ENCODE data around the gene GPR3.

Gene GPR3

DNA sequence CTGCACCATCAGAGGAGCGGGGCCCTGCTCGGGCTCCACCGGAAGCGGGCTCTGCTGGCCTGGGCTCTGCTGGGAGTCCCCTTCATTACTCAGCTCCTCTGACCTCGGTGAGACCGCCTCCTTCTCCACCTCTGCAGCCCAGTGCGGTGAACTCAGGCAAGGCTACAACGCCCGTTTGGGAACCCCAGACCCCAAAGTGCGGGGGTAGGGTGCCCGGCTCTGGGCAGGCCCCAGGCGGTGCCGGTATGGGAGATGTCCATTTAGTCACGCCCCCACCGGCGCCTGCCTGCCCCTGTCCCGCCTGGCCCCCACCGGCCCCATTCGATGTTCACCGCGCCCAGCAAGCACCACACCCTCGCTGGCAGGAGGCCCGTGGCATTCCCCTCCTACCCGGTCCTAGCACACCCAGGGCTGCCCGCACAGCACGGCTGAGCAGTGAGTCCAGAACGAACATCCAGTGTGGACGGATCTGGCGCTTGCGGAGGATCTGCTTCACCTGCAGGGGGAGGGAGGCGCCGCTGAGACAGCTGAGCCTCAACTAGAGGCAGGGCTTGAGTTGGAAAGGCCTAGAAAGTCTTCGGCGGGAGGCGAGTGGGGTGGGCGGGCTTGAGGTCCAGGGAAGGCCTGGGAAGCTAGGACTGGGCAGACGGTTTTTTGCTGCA lies 35.7 kb upstream of the GPR3 start:
- peak overlapping the region; percentile 73 for H3K27ac ChIP-seq
- H3K27me3 ChIP-seq, result peaks cover 34% of the 10 kb centered on the region
- TF ChIP-seq, protein P1, sequence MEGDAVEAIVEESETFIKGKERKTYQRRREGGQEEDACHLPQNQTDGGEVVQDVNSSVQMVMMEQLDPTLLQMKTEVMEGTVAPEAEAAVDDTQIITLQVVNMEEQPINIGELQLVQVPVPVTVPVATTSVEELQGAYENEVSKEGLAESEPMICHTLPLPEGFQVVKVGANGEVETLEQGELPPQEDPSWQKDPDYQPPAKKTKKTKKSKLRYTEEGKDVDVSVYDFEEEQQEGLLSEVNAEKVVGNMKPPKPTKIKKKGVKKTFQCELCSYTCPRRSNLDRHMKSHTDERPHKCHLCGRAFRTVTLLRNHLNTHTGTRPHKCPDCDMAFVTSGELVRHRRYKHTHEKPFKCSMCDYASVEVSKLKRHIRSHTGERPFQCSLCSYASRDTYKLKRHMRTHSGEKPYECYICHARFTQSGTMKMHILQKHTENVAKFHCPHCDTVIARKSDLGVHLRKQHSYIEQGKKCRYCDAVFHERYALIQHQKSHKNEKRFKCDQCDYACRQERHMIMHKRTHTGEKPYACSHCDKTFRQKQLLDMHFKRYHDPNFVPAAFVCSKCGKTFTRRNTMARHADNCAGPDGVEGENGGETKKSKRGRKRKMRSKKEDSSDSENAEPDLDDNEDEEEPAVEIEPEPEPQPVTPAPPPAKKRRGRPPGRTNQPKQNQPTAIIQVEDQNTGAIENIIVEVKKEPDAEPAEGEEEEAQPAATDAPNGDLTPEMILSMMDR (IDR thresholded peaks at IDR 0.05), result no peak
- H3K4me3 ChIP-seq (ENCODE audit: low read depth in 1 of 2, low read length in 1 of 2), result peak overlapping the region; percentile 49 to 70
- peaks cover 27% of the 10 kb centered on the region for H3K36me3 ChIP-seq
- no peaks in the 10 kb centered on the region for H3K9me3 ChIP-seq
- peaks cover 29 to 40% of the 10 kb centered on the region in 2 experiments for H3K4me1 ChIP-seq (ENCODE audit: control insufficient read depth in 1 of 2, insufficient read depth in 1 of 2, low read depth in 1 of 2, low read length in 1 of 2)

DNA sequence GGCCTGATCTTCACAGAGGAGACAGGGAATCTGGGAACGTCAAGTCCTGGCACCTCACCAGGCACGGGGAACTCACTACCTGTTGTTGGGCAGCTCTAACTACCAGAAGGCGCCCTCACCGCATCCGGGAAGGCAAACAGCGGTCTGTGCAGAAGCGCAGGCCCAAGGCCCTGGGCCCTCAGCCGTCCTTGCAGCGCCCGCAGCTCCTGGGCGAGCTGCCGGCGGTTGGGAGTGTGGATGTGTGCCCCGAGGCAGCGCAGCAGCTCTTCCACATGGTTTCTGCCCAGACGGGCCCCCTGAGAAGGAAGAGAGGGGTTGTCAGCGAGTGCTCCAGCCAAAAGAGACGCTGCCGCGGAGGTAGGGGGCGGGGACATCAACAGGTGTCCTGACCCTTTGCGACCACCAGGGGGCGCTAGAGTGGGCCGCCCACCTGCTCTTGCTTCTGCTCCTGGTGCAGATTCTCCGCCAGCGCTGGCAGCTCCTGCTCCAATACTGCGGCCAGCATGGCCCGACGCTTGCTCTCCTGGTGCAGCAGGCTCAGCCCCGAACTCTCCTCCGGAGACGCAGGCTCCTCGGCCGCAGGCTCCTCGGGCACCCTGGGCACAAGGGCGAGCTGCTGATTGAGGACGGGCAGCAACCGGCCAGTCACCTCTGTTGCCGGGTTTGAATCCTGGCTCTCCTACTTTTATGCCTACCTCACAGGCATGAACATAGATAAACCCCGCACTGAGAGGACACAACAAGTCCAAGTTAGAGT lies 35.0 kb upstream of the GPR3 start:
- Histone ChIP-seq H3K9me3 (no peaks in the 10 kb centered on the region), H3K4me1 (ENCODE audit: control insufficient read depth in 1 of 2, insufficient read depth in 1 of 2, low read depth in 1 of 2, low read length in 1 of 2) (peaks cover 29 to 40% of the 10 kb centered on the region in 2 experiments), H3K4me3 (ENCODE audit: low read depth in 1 of 2, low read length in 1 of 2) (peak overlapping the region; percentile 49 to 70), H3K27me3 (peaks cover 36% of the 10 kb centered on the region), H3K27ac (peak overlapping the region; percentile 73), H3K36me3 (peaks cover 23% of the 10 kb centered on the region)
- TF ChIP-seq, protein P1 (IDR thresholded peaks at IDR 0.05), result peak; percentile 95

DNA sequence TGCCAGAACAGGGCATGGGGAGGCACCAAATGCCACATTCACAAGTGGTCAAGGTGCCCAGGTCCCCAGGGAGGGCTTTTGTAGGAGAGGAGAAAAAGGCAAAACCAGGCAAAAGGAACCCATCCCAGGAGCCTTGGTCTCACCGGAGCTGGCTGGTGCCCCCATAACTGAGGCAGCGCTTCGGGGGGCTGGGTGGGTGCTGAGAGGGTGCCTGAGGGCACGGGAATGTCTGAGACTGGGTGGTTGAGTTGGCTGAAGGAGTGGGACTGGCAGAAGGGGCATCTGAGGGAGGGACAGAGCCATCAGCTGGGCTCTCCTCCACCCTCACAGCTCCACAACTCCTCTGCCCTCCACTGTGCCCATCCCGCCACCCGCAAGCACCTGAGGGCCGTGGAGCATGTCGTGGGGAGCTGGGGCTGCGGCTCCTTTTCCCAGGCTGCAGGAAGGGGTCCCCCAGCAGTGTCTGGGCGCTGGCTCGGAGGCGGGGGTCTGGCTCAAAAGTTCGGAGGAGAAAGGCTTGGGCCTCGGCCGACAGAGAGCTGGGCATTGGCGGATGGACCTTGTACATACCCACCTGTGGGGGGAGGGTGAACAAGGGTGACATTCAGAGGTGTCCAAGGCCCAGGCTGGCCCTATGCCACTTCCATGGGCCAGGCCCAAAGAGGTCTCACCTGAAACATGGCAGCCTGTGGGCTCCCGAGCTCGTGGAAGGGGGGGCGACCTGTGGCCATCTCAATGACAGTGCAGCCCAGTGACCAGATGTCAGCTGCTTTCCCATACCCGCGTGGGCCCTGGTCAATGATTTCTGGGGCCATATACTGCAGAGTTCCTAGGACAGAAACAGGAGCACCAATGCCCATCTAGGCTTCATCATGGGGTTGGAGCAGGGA lies 34.1 kb upstream of the GPR3 start:
- H3K36me3 ChIP-seq, result peaks cover 15% of the 10 kb centered on the region
- TF ChIP-seq, protein P1 (IDR thresholded peaks at IDR 0.05), result no peak
- H3K4me1 ChIP-seq (ENCODE audit: control insufficient read depth in 1 of 2, insufficient read depth in 1 of 2, low read depth in 1 of 2, low read length in 1 of 2), result peaks cover 29 to 40% of the 10 kb centered on the region in 2 experiments
- peak overlapping the region in 1 of 2 experiments; percentile 70 for H3K4me3 ChIP-seq (ENCODE audit: low read depth in 1 of 2, low read length in 1 of 2)
- peaks cover 36% of the 10 kb centered on the region for H3K27me3 ChIP-seq
- H3K9me3 ChIP-seq, result no peaks in the 10 kb centered on the region
- H3K27ac ChIP-seq, result peak overlapping the region; percentile 73

DNA sequence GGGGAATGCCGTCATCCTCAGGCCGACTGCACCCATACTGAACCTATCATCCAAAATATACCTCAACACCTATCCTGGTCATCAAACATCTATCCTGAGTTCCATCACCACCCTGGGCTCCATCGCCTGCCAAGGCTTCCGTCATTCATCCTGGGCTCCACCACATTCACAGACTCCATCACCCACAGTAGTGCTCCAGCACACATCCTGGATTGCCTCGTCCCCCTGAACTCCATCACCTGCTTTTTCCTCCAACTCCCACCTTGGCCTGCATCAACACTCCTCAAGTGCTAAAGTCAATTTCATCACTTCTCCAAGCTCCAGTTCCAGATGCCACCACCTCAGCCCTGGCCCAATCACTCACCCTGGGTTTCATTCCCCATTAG lies 33.5 kb upstream of the GPR3 start:
- no peak overlapping the region for H3K4me3 ChIP-seq (ENCODE audit: low read depth in 1 of 2, low read length in 1 of 2)
- TF ChIP-seq, protein P1 (IDR thresholded peaks at IDR 0.05), result no peak
- H3K4me1 ChIP-seq (ENCODE audit: control insufficient read depth in 1 of 2, insufficient read depth in 1 of 2, low read depth in 1 of 2, low read length in 1 of 2), result peaks cover 29 to 40% of the 10 kb centered on the region in 2 experiments
- no peak overlapping the region for H3K27ac ChIP-seq
- H3K36me3 ChIP-seq, result peaks cover 8% of the 10 kb centered on the region
- no peaks in the 10 kb centered on the region for H3K9me3 ChIP-seq
- peaks cover 36% of the 10 kb centered on the region for H3K27me3 ChIP-seq

DNA sequence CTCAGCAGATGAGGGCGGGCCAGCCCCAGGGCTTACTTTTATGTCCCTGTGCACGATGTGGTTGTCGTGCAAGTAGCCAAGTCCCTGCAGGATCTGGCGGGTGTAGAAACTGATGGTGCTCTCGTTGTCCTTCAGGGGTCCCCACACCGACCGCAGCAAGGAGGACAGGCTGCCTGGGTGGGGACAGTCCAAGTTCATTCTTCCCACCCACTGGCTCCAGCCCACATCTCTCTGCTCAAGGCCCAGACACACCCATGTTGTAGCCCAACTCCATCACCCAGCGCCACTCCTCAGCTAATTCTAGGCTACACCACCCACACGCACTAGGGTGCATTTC lies 32.6 kb upstream of the GPR3 start:
- TF ChIP-seq, protein P1 (IDR thresholded peaks at IDR 0.05), result no peak
- H3K4me1 ChIP-seq (ENCODE audit: control insufficient read depth in 1 of 2, insufficient read depth in 1 of 2, low read depth in 1 of 2, low read length in 1 of 2), result peaks cover 29 to 43% of the 10 kb centered on the region in 2 experiments
- H3K36me3 ChIP-seq, result peaks cover 6% of the 10 kb centered on the region
- no peak overlapping the region for H3K27ac ChIP-seq
- peaks cover 36% of the 10 kb centered on the region for H3K27me3 ChIP-seq
- H3K4me3 ChIP-seq (ENCODE audit: low read depth in 1 of 2, low read length in 1 of 2), result peak overlapping the region; percentile 64 to 68
- no peaks in the 10 kb centered on the region for H3K9me3 ChIP-seq

Data from neutrophil (primary cell).